ENCODE data around the gene DPM1.

DPM1 gene

DNA sequence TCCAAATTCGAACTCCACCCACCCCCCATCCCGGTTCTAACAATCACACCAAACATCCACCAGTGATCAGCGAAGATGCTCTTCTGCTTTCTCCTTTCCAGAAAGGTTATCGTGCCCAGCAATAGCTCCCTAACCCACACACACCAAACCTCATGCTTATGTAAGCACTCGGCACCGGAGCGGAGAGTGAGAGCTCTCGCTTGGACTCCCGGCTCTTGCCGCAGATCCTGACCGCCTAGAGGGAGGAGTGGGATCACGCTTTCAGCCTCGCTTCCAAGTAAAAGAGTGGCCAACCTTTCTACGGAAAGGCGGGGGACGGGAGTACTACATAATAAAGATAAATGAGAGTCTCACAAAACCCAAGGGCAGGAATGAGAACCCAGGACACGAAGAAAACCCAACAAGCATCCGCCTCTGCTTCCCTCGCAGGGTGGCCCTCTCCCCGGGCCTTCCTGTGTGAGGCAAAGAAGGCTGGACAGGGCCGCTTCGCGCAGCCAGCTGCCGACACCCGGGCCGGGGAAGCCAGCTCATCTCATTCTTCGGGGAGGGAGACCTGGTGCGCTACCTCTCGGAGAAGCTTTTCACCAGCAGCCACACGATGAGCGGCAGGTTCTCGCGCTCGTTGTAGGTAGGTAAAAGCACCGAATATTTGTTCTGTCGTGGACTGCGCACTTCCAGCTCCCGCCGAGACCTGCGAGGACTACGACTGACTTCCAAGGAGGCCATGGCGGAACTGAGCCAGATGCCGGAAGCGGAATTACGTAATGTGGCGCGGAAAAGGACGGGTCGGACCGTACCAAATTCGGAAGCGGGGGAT, at the start of gene DPM1:
TSS of gene DPM1 (minus strand) at position 735 of the 817 bp plus-strand sequence. CDS start at position 726, 9 bp downstream.
- DNase-seq (ENCODE audit: low read depth), result peak; percentile 65

DNA sequence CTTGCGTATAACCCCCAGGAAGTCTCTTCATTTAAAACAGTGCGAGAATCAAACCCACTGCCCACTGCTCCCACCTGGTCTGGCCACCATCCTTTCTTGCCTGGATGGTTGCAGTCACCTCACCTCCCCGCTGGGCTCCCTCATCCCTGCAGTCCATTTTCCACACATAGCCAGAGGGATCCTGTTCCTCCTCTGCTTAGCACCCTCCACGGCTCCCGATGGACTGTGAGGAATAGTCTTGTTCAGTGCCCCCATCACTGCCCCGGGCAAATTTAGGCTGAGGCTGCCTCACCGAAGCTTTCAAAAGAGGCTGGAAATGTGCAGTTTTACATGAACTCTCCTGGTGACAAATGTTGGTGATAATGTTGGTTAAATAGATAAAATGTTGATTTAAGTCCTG, 46.9 kb upstream of the DPM1 start:
- DNase-seq (ENCODE audit: low read depth), result no peak

DNA sequence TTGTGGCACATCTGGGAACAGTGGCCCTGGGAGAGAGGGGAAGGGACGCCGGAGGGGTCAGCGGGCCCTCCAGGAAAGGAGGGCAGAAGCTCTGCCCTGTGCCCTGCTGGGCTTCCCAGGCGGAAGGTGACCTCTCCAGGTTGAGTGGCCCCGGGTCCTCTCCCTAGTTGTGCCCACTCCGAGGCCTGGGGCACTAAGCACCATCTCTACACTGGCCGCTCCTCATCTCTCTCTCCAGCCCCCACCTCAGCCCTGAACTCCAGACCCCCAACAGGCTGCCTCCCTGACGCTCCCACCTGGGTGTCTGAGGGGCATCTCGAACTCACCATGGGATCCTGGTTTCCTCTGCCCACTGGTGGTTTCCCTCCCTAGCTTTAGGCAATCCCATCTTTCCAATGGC, 46.4 kb upstream of the DPM1 start:
- DNase-seq (ENCODE audit: low read depth), result no peak

DNA sequence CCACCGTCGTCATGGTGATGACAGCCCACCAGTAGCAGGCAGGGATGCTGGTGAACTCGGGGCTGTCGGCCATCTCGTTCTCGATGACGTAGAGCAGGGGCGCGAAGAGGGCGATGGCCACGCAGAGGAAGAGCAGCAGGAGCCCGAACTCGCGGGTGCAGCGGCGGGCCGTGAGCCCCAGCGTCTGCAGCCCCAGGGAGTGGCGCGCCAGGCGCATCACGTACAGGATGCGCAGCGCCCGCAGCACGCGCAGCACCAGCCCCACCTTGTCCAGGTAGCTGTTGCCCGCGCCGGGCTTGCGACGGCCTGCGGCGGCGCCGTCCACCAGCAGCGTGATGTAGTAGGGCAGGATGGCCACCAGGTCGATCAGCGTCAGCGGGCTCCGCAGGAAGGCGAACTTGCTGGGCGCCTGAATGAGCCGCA, 46.0 kb upstream of the DPM1 start:
- DNase-seq (ENCODE audit: low read depth), result no peak

DNA sequence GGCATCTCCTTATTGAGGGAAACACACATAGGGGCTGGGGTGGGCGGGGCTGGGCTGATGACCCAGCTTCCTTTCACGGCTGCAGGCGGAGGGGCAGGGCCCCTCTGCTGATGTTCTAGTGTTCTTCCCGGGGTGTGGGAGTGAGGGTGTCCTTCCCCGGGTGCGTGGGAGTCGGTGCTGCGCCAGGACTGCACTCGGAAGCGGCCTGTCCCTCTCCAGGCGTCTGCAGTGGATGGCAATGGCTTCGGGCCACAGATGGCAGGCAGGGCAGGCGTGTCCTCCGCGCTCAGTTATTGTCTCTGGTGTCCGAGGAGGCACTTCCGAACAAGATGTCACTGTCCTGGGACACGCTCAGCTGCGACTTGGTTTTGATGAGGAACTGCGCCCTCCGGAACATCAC, 45.4 kb upstream of the DPM1 start:
- DNase-seq (ENCODE audit: low read depth), result no peak

DNA sequence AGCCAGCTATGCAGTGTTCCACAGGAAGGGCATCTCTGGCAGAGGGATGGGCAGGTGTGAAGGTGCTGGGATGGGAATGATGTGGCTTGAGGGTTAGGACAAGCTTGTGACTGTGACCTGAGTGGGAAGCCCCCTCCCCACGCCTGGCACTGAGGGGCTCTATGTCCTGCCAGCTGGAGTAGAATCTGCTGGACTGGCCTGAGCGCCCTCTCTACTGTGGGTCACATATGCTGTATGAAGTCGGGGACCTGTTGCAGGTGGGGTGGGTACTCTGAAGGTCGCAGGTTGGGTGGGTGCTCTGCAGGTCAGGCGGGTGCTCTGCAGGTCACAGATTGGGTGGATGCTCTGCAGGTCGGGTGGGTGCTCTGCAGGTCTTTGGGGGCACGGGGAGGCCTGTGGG, 44.3 kb upstream of the DPM1 start:
- DNase-seq (ENCODE audit: low read depth), result no peak

DNA sequence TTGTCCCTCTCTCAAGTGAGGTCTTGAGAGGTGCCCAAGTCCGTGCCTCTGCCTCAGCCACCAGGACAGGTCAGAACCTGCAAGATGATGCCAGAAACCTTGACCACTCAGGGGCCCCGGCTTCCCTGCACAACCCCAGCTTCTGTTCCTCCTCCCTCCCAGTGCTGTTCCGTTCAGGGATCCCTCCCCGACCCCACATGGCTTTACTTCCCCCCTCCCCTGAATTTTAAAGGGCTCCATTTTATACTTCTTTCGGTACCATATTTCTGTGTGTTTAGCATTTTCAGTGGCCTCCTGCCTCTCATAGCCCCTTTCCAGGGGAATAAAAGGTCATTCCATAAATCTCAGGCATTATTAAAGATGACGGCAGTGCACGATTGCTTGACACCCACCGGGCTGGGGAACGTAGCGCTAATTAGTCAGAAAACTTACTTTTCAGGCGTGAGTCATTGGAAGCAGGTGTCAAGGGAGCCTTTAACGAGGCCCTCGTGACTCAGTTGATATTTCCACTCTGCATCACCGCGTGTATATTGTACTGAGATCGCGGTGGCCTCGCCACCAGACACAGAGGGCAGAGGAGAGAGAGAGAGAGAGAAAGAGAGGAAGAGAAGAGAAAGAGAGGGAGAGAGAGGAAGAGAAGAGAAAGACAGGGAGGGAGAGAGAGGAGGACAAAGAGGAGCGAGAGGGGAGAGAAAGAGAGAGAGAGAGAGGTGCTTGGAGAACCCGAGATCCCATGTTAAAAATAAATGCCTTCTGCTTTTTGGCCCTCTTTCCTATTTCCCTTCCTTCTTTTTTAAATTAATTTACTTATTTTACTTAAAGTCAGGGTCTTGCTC, 43.3 kb upstream of the DPM1 start:
- DNase-seq (ENCODE audit: low read depth), result no peak

DNA sequence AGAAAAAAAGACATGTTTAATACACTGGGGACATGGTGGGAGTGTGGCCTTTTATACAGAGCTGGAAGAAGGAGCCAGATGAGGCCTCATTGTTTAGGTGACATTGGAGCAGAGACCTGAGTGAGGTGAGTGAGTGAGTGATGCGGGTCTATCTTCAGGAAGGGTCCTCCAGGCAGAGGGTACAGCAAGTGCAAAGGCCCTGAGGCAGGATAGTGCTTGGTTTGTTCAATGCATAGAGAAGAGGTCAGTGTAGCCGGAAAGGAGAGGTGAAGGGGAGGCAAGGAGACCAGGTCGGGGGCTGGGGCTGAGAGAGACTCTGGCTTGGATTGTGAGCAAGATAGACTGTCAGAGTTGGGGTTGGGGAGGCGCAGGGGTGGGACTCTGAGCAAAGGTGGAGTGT, 41.0 kb upstream of the DPM1 start:
- DNase-seq (ENCODE audit: low read depth), result no peak

DNA sequence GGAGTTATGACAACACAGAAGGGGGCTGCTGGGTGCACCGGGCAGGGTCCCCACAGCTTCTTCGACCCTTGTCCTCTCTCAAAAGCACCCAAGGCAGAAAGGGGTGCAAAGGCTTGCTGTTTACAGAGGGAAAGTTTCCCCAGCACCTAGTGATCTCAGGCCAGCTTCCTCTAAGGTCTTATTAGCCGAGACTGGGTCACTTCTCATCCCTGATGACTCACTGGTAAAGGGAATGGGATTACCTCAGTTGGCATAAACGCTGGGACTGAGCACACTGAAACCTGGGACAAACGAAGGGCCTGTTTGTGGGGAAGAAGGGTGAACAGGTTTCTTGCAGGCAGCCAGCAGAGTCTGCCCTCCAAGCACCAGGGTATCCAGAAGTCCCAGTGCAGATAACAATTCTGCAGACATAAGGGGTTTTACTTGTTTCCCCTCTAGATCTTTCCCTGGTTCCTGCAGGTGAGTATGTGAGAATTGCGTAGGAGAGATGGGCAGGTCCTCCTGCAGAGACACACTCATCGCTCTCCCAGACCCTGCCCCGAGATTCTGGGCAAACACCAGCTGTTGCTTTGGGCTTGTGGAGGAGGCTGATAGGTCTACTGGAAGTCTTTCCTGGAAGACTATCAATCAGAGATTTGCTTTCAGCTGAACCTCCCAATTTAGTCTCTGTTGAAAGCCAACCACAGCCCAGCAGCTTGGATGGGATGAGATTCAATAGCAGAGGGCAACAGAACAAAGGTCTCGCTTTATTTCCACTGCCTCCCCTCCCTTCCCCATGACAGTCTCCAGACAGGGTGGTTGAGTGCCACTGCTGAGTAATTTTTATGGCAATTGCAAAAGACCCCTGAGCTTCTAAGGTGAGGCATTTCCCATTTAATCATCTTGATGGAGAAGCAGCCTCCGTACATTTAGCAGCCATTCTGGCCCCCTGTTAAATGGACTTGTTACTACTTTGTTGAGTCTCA, 38.9 kb upstream of the DPM1 start:
- no peak for DNase-seq (ENCODE audit: low read depth)

DNA sequence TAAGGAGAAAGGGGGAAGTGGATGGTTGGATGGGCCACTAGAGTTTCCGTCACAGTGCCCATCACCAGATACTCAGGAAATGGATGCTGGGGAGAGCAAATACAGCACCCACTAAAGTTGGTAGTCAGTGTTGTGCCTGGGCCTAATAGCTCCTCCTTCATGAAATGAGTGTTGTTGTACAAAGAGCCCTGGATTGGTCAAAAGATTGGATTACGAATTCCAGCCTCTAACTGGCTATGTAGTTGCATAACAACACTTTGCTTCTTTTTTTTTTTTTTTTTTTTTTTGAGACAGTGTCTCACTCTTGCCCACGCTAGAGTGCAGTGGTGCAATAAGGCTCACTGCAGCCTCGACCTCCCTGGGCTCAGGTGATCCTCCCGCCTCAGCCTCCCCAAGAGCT, 37.2 kb upstream of the DPM1 start:
- no peak for DNase-seq (ENCODE audit: low read depth)

DNA sequence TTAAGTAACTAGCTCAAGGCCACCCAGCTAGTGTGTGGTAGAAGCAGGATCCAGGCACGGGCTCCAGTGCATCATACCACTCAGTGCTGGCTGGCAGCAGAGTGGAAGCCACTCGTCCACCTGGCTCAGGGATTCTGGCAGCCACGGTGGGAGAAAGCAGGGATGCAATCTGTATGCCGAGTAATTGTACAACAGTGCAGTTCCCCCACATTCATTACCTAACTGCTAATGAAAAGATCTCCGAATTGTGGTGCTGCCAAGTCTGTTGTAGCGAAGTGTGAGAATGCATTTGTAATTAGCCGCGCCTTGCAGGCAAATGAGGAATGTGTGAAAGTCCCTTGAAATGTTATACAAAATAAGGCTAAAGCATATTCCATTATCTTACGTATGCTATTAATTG, 35.5 kb upstream of the DPM1 start:
- DNase-seq (ENCODE audit: low read depth), result no peak

DNA sequence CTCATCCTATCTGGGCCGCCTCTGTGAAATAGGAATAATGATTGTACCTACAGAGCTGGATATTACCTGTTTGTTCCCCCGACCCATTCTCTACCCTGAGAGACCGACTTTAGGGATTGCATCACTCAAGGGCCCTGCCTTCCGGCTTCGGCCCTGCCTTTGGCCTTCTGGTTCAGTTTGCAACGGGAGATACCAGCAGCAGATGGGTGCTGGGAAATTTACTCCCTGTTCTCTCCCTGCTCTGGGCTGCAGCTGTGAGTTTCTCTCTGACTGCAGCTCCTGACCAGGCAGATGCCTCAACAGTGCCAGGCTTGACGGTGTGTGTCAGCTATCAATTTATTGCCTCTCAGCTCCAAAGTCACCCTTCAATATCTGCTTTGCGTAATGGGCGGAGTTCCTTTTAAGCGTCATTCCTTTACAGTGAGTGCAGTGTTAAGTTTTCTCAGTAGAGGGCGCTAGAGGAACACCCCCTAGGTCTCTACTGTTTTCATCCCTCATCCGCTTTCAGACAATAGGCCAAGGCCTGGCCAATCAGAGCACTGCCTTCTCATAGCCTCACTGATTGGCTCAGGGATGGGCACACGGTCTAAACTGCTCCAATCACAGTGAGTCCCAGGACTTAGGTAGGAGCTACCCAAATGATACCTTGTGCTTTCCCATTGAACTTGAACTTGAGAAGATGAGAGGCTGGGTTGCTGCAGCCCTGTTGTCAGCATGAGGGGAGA, 34.6 kb upstream of the DPM1 start:
- no peak for DNase-seq (ENCODE audit: low read depth)

DNA sequence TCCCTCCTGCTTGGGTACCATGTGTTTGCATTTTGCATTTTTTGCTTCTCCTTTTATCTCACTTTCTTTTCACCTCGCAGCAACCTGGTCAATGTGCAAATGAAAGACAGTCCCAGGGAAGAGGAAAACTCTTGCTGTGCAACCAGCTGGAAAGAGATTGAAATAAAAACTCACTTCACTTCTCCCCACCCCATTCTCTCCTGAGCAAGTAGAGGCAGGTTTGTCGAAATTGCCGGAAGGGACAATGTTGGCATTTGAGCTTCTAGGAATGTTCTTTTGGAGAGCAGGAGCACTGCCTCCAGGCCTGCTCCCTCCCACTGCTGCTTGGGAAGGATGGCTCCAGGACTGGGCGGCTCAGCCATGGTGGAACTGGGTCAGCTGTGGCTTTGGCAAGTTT, 34.0 kb upstream of the DPM1 start:
- no peak for DNase-seq (ENCODE audit: low read depth)

DNA sequence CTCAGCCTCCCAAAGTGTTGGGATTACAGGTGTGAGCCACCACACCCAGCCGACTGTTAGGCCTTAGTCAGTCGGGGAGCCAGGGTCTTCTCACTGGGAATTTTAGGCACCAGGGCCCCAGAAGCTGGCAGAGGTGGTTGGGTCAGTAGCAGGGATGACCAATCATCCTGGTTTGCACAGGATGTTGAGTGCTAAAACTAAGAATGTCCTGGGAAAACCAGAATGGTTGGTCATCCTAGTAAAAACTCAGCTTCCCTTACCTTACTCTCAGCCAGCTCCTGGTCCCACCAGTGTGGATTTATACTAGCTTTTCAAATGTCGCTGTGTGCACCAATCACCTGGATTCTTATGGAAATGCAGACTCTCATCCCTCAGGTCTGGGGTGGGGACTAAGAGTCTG, 32.7 kb upstream of the DPM1 start:
- DNase-seq (ENCODE audit: low read depth), result no peak

DNA sequence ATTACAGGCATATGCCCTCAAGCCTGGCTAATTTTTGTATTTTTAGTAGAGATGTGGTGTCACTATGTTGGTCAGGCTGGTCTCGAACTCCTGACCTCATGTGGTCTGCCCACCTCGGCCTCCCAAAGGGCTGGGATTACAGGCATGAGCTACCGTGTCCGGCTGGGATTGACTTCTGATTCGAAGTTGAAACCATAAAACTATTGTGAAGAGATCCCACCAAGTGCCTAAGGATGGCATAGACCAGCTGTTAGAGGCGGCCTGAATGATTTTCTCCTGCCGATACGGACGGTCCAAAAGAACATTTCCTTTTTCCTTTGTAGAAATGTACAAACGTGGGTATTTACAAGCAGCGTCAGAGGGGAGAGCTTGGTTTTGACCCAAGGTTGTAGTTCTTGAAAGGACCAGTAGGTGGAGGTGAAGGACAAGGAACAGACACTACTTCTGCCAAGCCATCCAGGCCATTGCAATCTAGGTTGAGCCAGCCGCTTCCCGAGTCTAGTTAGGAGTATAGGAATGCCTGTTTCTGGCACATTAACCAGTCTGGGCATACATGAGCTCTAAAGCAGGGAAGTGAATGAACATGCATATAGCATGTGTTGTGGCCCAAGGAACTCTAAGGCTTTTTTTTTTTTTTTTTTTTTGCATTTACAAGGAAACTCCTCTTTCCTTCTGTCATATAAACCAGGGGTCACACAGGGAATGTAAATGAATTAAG, 29.3 kb upstream of the DPM1 start:
- DNase-seq (ENCODE audit: low read depth), result no peak

DNA sequence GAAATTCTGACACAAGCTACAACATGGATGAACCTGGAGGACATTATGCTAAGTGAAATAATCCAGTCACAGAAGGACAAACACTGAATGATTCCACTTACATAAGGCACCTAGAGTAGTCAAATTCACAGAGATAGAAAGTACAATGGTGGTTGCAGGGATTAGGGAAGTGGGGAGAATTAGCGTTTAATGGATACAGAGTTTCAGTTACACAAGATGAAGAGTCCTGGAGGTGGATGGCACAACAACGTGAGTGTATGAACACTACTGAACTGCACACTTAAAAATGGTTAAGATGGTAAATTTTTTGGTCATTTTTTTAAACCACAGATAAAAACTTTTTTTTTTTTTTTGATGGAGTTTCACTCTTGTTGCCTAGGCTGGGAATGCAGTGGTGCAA, 25.0 kb upstream of the DPM1 start:
- no peak for DNase-seq (ENCODE audit: low read depth)

DNA sequence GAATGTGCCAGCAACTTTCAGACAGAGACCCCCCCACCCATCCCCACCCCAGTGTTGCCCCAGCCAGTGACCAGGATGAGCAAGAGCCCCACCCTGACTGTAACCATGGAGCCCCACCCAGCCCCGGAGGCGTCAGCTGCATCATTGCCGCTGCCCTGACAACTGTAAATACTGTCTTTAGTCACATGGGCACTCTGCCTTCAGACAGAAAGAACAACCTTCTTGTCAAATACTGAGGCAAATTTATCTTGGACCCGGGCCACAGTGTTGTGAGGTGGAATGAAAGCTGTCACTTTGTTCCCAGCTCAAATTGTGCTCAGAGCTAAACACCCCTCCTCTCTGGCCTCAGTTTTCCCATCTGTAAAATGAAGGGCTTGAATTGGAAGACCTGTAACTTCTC, 24.0 kb upstream of the DPM1 start:
- DNase-seq (ENCODE audit: low read depth), result no peak

DNA sequence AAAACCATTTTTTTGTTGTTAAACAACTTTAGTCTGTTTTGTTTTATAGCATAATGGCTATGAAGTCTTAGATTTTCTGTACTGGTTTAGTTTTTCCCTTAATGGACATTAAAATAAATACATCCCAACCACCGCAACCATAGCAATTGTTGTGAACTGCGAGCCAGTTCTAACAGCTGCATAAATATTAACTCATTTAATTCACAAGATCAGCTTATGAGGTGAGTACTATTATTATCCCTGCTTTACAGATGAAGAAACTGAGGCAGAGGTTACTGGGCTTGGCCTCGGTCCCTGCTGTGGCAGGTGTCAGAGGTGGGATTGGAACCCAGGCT, 23.3 kb upstream of the DPM1 start:
- no peak for DNase-seq (ENCODE audit: low read depth)

DNA sequence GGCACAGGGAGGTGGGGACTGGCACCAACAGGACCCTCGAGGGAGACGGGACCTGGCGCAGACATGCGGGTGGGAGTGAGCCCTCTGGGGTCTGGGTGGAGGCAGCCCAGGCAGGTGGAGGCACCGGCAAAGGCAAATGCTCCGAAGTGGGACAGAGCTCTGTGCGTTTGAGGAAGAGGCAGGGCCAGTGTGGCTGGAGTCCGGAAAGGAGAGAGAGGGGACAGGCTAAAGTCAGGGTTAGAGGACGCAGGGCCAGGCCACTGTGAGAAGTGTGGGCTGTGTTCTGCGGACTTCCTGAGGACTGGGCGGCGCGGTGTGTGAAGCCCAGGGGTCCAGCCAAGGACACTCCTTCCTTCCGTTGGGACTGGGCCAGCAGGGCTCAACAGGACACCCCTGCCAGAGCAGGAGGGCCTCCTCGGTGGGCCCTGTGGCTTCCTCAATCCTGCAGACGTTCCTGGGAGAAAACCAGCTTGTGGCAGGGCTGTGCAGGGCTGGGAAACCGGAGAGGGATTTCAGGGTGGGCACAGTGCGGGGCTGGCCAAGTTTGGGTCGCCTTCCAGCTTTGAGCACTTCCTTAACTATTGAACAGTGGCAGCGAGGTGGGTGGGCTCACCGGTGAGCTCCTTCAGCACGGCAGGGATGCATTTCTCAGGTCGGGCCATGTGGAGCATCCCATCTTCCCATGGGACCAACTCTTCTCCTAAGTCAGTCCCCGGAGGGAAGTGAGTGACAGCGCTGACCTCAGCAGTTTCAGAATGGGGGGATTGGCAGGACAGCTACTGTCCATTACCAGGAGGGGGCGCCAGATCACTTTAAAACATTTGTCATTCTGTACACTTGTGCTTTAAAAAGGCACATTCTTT, 22.8 kb upstream of the DPM1 start:
- DNase-seq (ENCODE audit: low read depth), result peak; percentile 41

DNA sequence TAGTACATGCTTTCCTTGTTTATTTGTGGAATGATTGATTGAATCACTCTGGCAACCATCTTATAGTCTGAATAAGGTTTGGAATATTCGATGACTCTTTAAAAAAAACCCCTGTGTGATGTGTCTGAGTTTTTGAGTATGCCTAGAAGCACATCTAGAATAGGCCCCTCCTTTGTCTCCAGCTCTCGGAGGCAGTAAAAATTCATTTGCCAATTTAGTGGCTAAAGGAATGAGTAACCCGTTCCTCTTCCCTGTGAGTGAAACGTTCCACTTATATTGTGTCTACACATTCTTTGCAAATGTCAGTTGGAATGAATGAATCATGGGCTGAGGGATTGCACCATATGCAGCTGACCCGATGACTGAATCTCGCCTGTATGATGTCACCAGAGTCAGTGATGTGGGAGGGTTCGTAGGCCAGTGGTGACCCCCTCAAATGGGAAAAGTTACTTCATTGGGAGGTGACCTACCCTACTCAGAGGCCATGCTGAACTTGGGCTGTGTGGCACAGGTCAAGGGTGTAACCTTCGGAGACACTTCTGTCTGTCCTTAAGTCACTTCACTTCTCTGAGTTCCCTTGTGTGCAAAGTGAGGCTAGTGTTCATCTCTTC, 21.8 kb upstream of the DPM1 start:
- DNase-seq (ENCODE audit: low read depth), result no peak

Data from stimulated activated CD8-positive, alpha-beta memory T cell treated with anti-CD3 and anti-CD28 coated beads, Interleukin-15, amount 100 ng/mL, for 24 hours (primary cell).